Astrocyte (in vitro differentiated cells and primary cell): ENCODE results near the gene CDC37L1.

Source experiments
- CTCF ChIP-seq: IDR thresholded peaks from 2 replicates; pipeline ENCODE4 v1.5.1; 2011; ENCODE audit warnings: low read depth, mild to moderate bottlenecking, inconsistent platforms, low read length, moderate library complexity; ENCODE audit not compliant: insufficient read depth
- EZH2 ChIP-seq: IDR thresholded peaks from 2 replicates; pipeline ENCODE4 v1.6.1; 2012; ENCODE audit warnings: mild to moderate bottlenecking, low read length, inconsistent platforms; ENCODE audit not compliant: insufficient read depth

GRCh38 chr9:4679268-4680172 is at the start of gene CDC37L1:
- TF ChIP-seq CTCF, result peak; percentile 38
- TF ChIP-seq EZH2, result no peak
